ENCODE measurements around the gene SYNDIG1. TPM values are rescaled to one million over a fixed set of nuclear protein-coding genes. Genes with fewer than 3 reads are reported as not detected.

SYNDIG1 gene
- total RNA-seq, 1 donor from 2014 or later = 0.19 TPM

DNA sequence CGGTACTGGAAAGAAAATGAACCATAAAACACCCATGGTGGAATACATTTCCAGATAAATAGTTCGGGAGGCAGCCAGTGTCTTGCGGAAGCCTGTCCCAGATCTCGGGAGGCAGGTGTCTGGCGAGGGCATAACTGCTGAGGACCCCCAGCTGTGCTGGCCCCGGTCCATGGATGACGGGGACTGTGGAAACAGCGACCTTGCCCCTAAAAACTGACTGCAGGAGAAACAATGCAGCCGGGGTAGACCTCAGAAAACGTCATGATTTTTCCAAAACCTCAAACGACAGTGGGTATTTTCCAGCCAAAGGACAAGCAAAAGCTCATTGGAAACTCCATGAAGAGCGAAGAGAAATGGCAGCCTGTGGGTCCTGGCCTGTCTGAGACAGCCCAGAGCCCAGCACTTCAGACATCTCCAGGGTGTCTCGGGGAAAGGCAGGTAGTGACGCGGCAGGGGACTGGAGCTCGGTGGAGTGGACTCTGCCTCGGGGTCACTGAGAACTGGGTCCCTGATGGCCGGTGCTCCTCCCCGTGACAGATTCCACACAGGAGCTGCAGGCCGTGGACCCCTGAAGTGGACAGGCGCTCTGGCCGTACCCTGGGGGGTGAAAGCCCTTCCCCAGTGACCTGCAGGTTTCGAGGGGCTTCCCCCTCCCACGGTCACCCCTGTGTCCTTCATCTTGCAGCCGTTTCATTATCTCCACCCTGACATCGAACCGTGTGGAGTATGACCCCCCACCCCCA, 188.6 kb downstream of the SYNDIG1 start:
- H3K9me3 Mint-ChIP-seq (ENCODE audit: low read depth) = no peaks in the 10 kb centered on the region
- no peaks in the 10 kb centered on the region for H3K36me3 Mint-ChIP-seq (ENCODE audit: insufficient read depth)
- TF ChIP-seq, protein P1, sequence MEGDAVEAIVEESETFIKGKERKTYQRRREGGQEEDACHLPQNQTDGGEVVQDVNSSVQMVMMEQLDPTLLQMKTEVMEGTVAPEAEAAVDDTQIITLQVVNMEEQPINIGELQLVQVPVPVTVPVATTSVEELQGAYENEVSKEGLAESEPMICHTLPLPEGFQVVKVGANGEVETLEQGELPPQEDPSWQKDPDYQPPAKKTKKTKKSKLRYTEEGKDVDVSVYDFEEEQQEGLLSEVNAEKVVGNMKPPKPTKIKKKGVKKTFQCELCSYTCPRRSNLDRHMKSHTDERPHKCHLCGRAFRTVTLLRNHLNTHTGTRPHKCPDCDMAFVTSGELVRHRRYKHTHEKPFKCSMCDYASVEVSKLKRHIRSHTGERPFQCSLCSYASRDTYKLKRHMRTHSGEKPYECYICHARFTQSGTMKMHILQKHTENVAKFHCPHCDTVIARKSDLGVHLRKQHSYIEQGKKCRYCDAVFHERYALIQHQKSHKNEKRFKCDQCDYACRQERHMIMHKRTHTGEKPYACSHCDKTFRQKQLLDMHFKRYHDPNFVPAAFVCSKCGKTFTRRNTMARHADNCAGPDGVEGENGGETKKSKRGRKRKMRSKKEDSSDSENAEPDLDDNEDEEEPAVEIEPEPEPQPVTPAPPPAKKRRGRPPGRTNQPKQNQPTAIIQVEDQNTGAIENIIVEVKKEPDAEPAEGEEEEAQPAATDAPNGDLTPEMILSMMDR (IDR thresholded peaks at IDR 0.05; ENCODE audit: unreplicated experiment) = no peak
- peaks cover 6% of the 10 kb centered on the region for H3K4me1 Mint-ChIP-seq (ENCODE audit: low read depth)
- H3K27ac Mint-ChIP-seq = no peak overlapping the region
- peaks cover 16% of the 10 kb centered on the region for H3K27me3 Mint-ChIP-seq
- DNase-seq (ENCODE audit: low spot score, unreplicated experiment) = no peak
- no peak overlapping the region for H3K4me3 Mint-ChIP-seq (ENCODE audit: low read depth)

DNA sequence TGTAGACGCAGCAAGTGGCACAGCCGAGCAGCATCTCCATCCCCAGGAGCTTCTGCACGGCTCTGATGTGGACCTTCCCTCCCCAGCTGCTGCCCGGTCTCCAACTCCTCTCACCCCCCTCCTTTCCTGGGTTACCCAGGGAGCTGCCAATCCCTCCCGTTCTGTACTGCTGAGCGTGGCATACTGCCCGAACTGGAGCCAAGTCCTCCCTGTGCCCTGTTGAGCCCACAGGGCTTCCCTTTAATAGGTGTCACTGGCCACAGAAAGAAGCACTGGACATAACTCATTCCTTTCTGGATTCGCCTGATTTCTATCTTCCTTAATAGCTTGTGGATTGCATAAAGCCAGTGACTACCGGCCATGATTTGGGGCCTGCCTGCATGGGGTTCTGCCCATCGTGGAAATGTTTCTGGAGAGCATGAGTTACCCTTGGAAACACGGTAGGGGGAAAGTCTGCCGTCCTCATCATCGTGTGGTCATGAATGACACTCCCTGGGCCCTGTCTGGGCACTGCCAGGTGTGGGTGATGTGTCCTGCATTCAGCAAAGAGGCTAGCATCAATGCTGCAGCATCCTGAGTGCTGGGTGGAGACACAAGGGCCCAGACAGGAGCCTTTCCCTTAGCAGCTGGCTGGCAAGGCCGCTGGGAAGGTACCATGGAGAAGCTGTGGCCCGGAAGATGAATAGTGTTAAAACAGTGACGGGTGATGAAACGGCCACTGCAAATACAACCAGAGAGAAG, 189.7 kb downstream of the SYNDIG1 start:
- H3K4me1 Mint-ChIP-seq (ENCODE audit: low read depth) = peaks cover 2% of the 10 kb centered on the region
- no peak overlapping the region for H3K4me3 Mint-ChIP-seq (ENCODE audit: low read depth)
- no peaks in the 10 kb centered on the region for H3K36me3 Mint-ChIP-seq (ENCODE audit: insufficient read depth)
- peaks cover 20% of the 10 kb centered on the region for H3K27me3 Mint-ChIP-seq
- TF ChIP-seq, protein P1 (IDR thresholded peaks at IDR 0.05; ENCODE audit: unreplicated experiment) = no peak
- DNase-seq (ENCODE audit: low spot score, unreplicated experiment) = no peak
- no peaks in the 10 kb centered on the region for H3K9me3 Mint-ChIP-seq (ENCODE audit: low read depth)
- peak overlapping the region; percentile 63 for H3K27ac Mint-ChIP-seq

DNA sequence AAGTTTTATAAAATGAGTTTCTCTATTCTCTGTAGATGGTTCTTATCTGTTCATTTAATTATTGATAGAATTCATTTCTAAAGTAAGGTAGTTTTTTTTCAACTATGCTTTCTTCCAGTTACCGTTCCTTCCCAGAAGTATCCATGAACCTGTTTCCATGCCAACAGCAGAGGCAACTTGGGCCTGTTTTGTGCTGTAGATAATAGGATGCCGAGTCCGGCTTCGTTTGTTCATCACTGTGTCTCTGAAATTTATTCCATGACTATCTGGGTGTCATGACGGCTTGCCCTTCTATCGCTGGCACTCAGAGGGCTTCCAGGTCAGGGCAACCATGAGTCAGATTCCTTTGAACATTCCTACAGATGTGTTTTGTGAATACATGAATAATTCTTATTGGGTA, 190.4 kb downstream of the SYNDIG1 start:
- no peak for DNase-seq (ENCODE audit: low spot score, unreplicated experiment)
- no peaks in the 10 kb centered on the region for H3K9me3 Mint-ChIP-seq (ENCODE audit: low read depth)

DNA sequence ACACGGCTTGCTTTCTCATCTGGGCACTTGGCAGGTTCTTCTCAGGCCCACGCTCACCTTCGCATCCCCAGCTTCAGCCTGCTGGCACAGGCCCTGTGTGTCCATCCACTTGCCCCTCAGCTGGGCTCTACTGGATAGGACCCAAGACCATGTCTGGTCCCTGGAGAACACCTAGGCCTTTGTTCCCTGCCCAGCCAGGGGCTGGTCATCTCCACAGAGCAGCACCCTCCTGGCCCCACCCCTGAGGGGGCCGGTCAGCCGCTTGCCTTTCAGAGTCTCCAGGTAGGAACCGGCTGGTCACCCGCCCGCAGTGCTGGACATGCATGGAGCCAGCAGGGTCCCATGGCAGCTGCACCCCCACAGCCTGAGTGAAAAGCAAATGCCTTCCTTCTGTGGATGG, 191.2 kb downstream of the SYNDIG1 start:
- H3K4me1 Mint-ChIP-seq (ENCODE audit: low read depth) = no peaks in the 10 kb centered on the region
- H3K9me3 Mint-ChIP-seq (ENCODE audit: low read depth) = no peaks in the 10 kb centered on the region
- no peaks in the 10 kb centered on the region for H3K36me3 Mint-ChIP-seq (ENCODE audit: insufficient read depth)
- no peak overlapping the region for H3K4me3 Mint-ChIP-seq (ENCODE audit: low read depth)
- TF ChIP-seq, protein P1 (IDR thresholded peaks at IDR 0.05; ENCODE audit: unreplicated experiment) = no peak
- peaks cover 24% of the 10 kb centered on the region for H3K27me3 Mint-ChIP-seq
- DNase-seq (ENCODE audit: low spot score, unreplicated experiment) = no peak
- H3K27ac Mint-ChIP-seq = no peak overlapping the region

More for the DNA sequence above, 190.4 kb downstream of the SYNDIG1 start:
- Mint-ChIP-seq H3K36me3 (ENCODE audit: insufficient read depth) (no peaks in the 10 kb centered on the region), H3K27ac (no peak overlapping the region), H3K27me3 (peaks cover 23% of the 10 kb centered on the region), H3K4me3 (ENCODE audit: low read depth) (no peak overlapping the region), H3K4me1 (ENCODE audit: low read depth) (no peaks in the 10 kb centered on the region)
- TF ChIP-seq, protein P1 (IDR thresholded peaks at IDR 0.05; ENCODE audit: unreplicated experiment) = no peak

DNA sequence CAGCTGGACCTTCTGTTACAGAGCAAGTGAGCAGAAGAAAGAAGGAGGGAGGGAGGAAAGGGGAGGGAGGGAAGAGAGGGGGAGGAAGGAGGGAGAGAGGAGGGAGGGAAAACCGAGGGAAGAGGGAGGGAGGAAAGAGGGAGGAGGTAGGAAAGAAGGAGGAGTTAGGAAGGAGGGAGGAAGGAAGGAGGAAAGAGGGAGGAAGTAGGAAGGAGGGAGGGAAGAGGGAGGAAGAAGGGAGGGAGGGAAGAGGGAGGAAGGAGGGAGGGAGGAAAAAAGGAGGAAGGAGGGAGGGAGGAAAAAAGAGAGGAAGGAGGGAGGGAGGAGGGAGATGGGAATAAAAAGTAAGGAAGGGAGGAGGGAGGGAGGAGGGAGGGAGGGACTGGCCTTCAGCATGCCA, 191.8 kb downstream of the SYNDIG1 start:
- Mint-ChIP-seq H3K27me3 (peaks cover 24% of the 10 kb centered on the region), H3K27ac (no peak overlapping the region), H3K4me1 (ENCODE audit: low read depth) (no peaks in the 10 kb centered on the region), H3K9me3 (ENCODE audit: low read depth) (no peaks in the 10 kb centered on the region), H3K4me3 (ENCODE audit: low read depth) (no peak overlapping the region), H3K36me3 (ENCODE audit: insufficient read depth) (no peaks in the 10 kb centered on the region)
- DNase-seq (ENCODE audit: low spot score, unreplicated experiment) = no peak
- TF ChIP-seq, protein P1 (IDR thresholded peaks at IDR 0.05; ENCODE audit: unreplicated experiment) = no peak

All from progenitor cell of endocrine pancreas (in vitro differentiated cells).